GM21367 (cell line): ENCODE measurements around the gene FOXP1.

ENCODE experiments used
- ATAC-seq: cut with Tn5 transposase; IDR thresholded peaks from one replicate; pipeline ENCODE4 v1.9.1; 2021; ENCODE audit not compliant: unreplicated experiment

FOXP1 gene

GRCh38 chr3:70905491-70905890 is 678.0 kb downstream of the FOXP1 start:
- no peak for ATAC-seq
